ENCODE measurements around the gene WFDC8. TPM values are rescaled to one million over a fixed set of nuclear protein-coding genes. Genes with fewer than 3 reads are reported as not detected.

The WFDC8 gene
- total RNA-seq, 1 donor from 2014 or later, result not detected

GRCh38 chr20:45518282-45518681, 60.8 kb downstream of the WFDC8 start:
- Mint-ChIP-seq H3K9me3 (ENCODE audit: unreplicated experiment) (no peaks in the 10 kb centered on the region), H3K4me1 (ENCODE audit: unreplicated experiment) (no peaks in the 10 kb centered on the region), H3K4me3 (ENCODE audit: unreplicated experiment) (no peak overlapping the region), H3K27me3 (ENCODE audit: unreplicated experiment) (no peaks in the 10 kb centered on the region), H3K27ac (ENCODE audit: unreplicated experiment) (no peak overlapping the region), H3K36me3 (ENCODE audit: unreplicated experiment) (no peaks in the 10 kb centered on the region)
- no peak for DNase-seq (ENCODE audit: extremely low spot score, unreplicated experiment)
- TF ChIP-seq CTCF (IDR thresholded peaks at IDR 0.05), result no peak

- no peak within 1 kb of the TSS for H3K4me3 Mint-ChIP-seq (ENCODE audit: unreplicated experiment)
- no peak within 1 kb of the TSS for H3K27ac Mint-ChIP-seq (ENCODE audit: unreplicated experiment)
- no peaks in the 10 kb centered on the region for H3K9me3 Mint-ChIP-seq (ENCODE audit: unreplicated experiment)
- TF ChIP-seq CTCF (IDR thresholded peaks at IDR 0.05), result no peak
- DNase-seq (ENCODE audit: extremely low spot score, unreplicated experiment), result no peak
- H3K36me3 Mint-ChIP-seq (ENCODE audit: unreplicated experiment), result no peaks in the 10 kb centered on the region
- peaks cover 7% of the 10 kb centered on the region for H3K27me3 Mint-ChIP-seq (ENCODE audit: unreplicated experiment)
- H3K4me1 Mint-ChIP-seq (ENCODE audit: unreplicated experiment), result no peaks in the 10 kb centered on the region
Observed at GRCh38 chr20:45515147-45515913, 63.8 kb downstream of the WFDC8 start, which contains the start of gene SPINT3. Gene SPINT3, minus strand, starts transcription at chr20:45515622. Its CDS starts 14 bp downstream, at chr20:45515608.

GRCh38 chr20:45510242-45510862, 68.7 kb downstream of the WFDC8 start:
- H3K4me1 Mint-ChIP-seq (ENCODE audit: unreplicated experiment), result no peaks in the 10 kb centered on the region
- H3K4me3 Mint-ChIP-seq (ENCODE audit: unreplicated experiment), result no peak overlapping the region
- no peak overlapping the region for H3K27ac Mint-ChIP-seq (ENCODE audit: unreplicated experiment)
- TF ChIP-seq CTCF (IDR thresholded peaks at IDR 0.05), result no peak
- no peak for DNase-seq (ENCODE audit: extremely low spot score, unreplicated experiment)
- no peaks in the 10 kb centered on the region for H3K36me3 Mint-ChIP-seq (ENCODE audit: unreplicated experiment)
- no peaks in the 10 kb centered on the region for H3K9me3 Mint-ChIP-seq (ENCODE audit: unreplicated experiment)
- peaks cover 16% of the 10 kb centered on the region for H3K27me3 Mint-ChIP-seq (ENCODE audit: unreplicated experiment)

GRCh38 chr20:45509091-45509490, 70.0 kb downstream of the WFDC8 start:
- Mint-ChIP-seq H3K36me3 (ENCODE audit: unreplicated experiment) (no peaks in the 10 kb centered on the region), H3K27ac (ENCODE audit: unreplicated experiment) (no peak overlapping the region), H3K4me1 (ENCODE audit: unreplicated experiment) (no peaks in the 10 kb centered on the region), H3K27me3 (ENCODE audit: unreplicated experiment) (peaks cover 20% of the 10 kb centered on the region), H3K9me3 (ENCODE audit: unreplicated experiment) (no peaks in the 10 kb centered on the region), H3K4me3 (ENCODE audit: unreplicated experiment) (no peak overlapping the region)
- no peak for DNase-seq (ENCODE audit: extremely low spot score, unreplicated experiment)
- TF ChIP-seq CTCF (IDR thresholded peaks at IDR 0.05), result no peak

Data from osteocyte (in vitro differentiated cells).